OCI-LY7 (cell line): ENCODE data around the gene PGC.

Source experiments
- CTCF ChIP-seq: fragments of 200-600 bp; sonication (generic); conservative IDR thresholded peaks from 2 replicates; pipeline ENCODE4 v1.5.1; 2014; ENCODE audit warnings: mild to moderate bottlenecking, antibody characterized with exemption, low read length, moderate library complexity, mixed read lengths
- EZH2phosphoT487 ChIP-seq: fragments of 200-600 bp; sonication (generic); IDR thresholded peaks from 2 replicates; pipeline ENCODE4 v1.6.1; 2018; ENCODE audit warnings: low read depth, borderline replicate concordance, mild to moderate bottlenecking, mixed run types, antibody characterized with exemption, low read length, moderate library complexity, mixed read lengths

- TF ChIP-seq CTCF: no peak
- no peak for TF ChIP-seq EZH2phosphoT487
These were observed 23.3 kb upstream of the PGC start for GRCh38 chr6:41770381-41771057.
